Prostate gland (tissue), 2 donors: ENCODE measurements around the gene TMEM131L.

Experiments used
- CTCF ChIP-seq, 4 experiments: fragments of 200-600 bp in 2 of 4; fragments of 450-650 bp in 2 of 4; sonication (generic) in 2 of 4; IDR thresholded peaks; 1 replicate in 3 of 4; 2 replicates in 1 of 4; pipeline ENCODE4 v1.5.1; 2016 to 2019; ENCODE audit warnings: antibody characterized with exemption in 4 of 4, mild to moderate bottlenecking in 2 of 4, moderate library complexity in 2 of 4
- POLR2A ChIP-seq: fragments of 450-650 bp; IDR thresholded peaks from one replicate; pipeline ENCODE4 v1.6.1; 2016; ENCODE audit warnings: antibody characterized with exemption, mild to moderate bottlenecking
- POLR2AphosphoS5 ChIP-seq: sonication (generic); formaldehyde crosslinking; IDR thresholded peaks from one replicate; pipeline ENCODE4 v1.6.1; 2017; ENCODE audit warnings: antibody characterized with exemption

GRCh38 chr4:153510252-153511001 is 44.3 kb downstream of the TMEM131L start:
- no peak for TF ChIP-seq POLR2A
- no peak for TF ChIP-seq CTCF (IDR thresholded peaks at IDR 0.05)
- no peak for TF ChIP-seq POLR2AphosphoS5
